Stomach (tissue), 9 donors: ENCODE results near the gene TRHDE. TPM values are rescaled to one million over a fixed set of nuclear protein-coding genes. Genes with fewer than 3 reads are reported as not detected.

ENCODE experiments used
- DNase-seq, 2 donors: peaks; one replicate each; pipeline versions ENCODE4 v3.0.0 to v3.0.0-alpha.2; 2013 to 2019
- H3K27ac ChIP-seq, 5 donors: fragments of 200-600 bp in 4 of 5; sonication (generic) in 4 of 5; one replicate each; pipeline ENCODE4 v1.5.1; 2013 to 2019; ENCODE audit warnings: mild to moderate bottlenecking in 1 of 5, moderate library complexity in 1 of 5
- H3K27me3 ChIP-seq, 3 donors: fragments of 200-600 bp; sonication (generic); one replicate each; pipeline ENCODE4 v1.5.1; 2017 to 2019; ENCODE audit warnings: mixed run types in 1 of 3
- H3K36me3 ChIP-seq, 4 donors: fragments of 200-600 bp; sonication (generic); 1 replicate in 3 of 4; 2 replicates in 1 of 4; pipeline ENCODE4 v1.5.1; 2016 to 2019
- H3K4me1 ChIP-seq, 4 donors: fragments of 200-600 bp; sonication (generic); one replicate each; pipeline ENCODE4 v1.5.1; 2016 to 2019
- H3K4me3 ChIP-seq, 4 donors: fragments of 200-600 bp; sonication (generic) in 3 of 4; one replicate each; pipeline ENCODE4 v1.5.1; 2016 to 2019; ENCODE audit warnings: mild to moderate bottlenecking in 1 of 4
- H3K9me3 ChIP-seq, 4 donors: fragments of 200-600 bp; sonication (generic); one replicate each; pipeline ENCODE4 v1.5.1; 2016 to 2019
- EP300 ChIP-seq: sonication (generic); formaldehyde crosslinking; IDR thresholded peaks from one replicate; pipeline ENCODE4 v1.6.1; 2017; ENCODE audit warnings: antibody characterized with exemption
- POLR2A ChIP-seq, 4 donors: fragments of 450-650 bp; IDR thresholded peaks; one replicate each; pipeline ENCODE4 v1.6.1; 2016; ENCODE audit warnings: antibody characterized with exemption in 4 of 4, control low read depth in 2 of 4, mild to moderate bottlenecking in 1 of 4, moderate library complexity in 1 of 4
- POLR2AphosphoS5 ChIP-seq, 3 donors: sonication (generic); formaldehyde crosslinking; IDR thresholded peaks; one replicate each; pipeline ENCODE4 v1.6.1; 2016; ENCODE audit warnings: antibody characterized with exemption in 3 of 3
- WGBS, 5 donors: extraction: QIAGEN DNeasy Blood & Tissue Kit in 3 of 5; methylation state at CpG; one replicate each; pipeline versions ENCODE4 v1.1.5 to v1.1.7; 2013 to 2018; 5-methylcytosine and 5-hydroxymethylcytosine counted together
- intact Hi-C: fragments of 100-400 bp; cut with DNase I; formaldehyde crosslinking; loops from one replicate; pipeline ENCODE4 v1.15.1; 2023; ENCODE audit warnings: low total_unique reads
- polyA plus RNA-seq, 3 donors: library from polyadenylated mRNA; stranded (reverse); fragments of 200-250 nt; gene quantifications; one replicate each; pipeline ENCODE4 v1.2.3, GENCODE V29; 2013
- total RNA-seq, 5 donors: library from RNA; depleted of rRNA; stranded (reverse); fragments of >200 nt; gene quantifications; one replicate each; pipeline versions ENCODE4 v1.1.0 to v1.2.3, GENCODE V29; 2014 to 2016
- TF ChIP-seq, protein P1 (sequence below), 7 experiments: fragments of 450-650 bp in 4 of 7; fragments of 200-600 bp in 3 of 7; sonication (generic) in 3 of 7; IDR thresholded peaks; one replicate each; pipeline ENCODE4 v1.5.1; 2016 to 2019; ENCODE audit warnings: antibody characterized with exemption in 7 of 7, control low read depth in 2 of 7, mild to moderate bottlenecking in 1 of 7
- donor health status: healthy with polysubstance abuse.
- donor health status: Bipolar disorder and iron deficiency.
- donor health status: healthy.

The TRHDE gene
- total and polyA plus RNA-seq, 8 donors = 0.13 to 75.3 (median 3.2) TPM

DNA sequence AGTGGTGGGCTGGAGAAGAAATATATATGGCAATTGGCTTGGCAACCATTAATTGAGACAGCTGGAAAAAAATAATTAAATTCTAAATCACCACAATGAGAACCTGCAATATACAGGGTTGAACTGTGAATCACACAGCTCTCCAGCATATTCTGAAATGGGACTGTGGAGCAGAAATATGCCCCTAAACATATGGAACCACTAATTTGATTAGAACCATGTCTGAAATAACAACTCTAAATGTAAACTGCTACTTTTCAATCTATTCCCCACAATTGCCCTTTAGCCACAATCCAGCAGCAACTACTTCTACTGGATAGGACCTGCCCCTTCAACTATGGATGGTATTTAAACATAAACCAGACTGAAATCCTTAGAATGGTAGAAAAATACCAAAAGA is 330.4 kb downstream of the TRHDE start:
- TF ChIP-seq POLR2AphosphoS5 (IDR thresholded peaks at IDR 0.05) = no peak
- TF ChIP-seq POLR2A (IDR thresholded peaks at IDR 0.05) = no peak
- TF ChIP-seq EP300 = no peak
- TF ChIP-seq, protein P1, sequence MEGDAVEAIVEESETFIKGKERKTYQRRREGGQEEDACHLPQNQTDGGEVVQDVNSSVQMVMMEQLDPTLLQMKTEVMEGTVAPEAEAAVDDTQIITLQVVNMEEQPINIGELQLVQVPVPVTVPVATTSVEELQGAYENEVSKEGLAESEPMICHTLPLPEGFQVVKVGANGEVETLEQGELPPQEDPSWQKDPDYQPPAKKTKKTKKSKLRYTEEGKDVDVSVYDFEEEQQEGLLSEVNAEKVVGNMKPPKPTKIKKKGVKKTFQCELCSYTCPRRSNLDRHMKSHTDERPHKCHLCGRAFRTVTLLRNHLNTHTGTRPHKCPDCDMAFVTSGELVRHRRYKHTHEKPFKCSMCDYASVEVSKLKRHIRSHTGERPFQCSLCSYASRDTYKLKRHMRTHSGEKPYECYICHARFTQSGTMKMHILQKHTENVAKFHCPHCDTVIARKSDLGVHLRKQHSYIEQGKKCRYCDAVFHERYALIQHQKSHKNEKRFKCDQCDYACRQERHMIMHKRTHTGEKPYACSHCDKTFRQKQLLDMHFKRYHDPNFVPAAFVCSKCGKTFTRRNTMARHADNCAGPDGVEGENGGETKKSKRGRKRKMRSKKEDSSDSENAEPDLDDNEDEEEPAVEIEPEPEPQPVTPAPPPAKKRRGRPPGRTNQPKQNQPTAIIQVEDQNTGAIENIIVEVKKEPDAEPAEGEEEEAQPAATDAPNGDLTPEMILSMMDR (IDR thresholded peaks at IDR 0.05) = no peak
- H3K27me3 ChIP-seq = no peaks in the 10 kb centered on the region
- no peak overlapping the region for H3K4me3 ChIP-seq
- intact Hi-C loops = no loop called here
- H3K27ac ChIP-seq = no peak overlapping the region
- H3K9me3 ChIP-seq = peaks cover 0 to 14% (median 5%) of the 10 kb centered on the region in 4 donors
- no peaks in the 10 kb centered on the region for H3K4me1 ChIP-seq
- no peak for DNase-seq
- H3K36me3 ChIP-seq = no peaks in the 10 kb centered on the region

GRCh38 chr12:72605975-72606374 is 333.8 kb downstream of the TRHDE start:
- Histone ChIP-seq H3K4me1 (no peaks in the 10 kb centered on the region), H3K27ac (no peak overlapping the region), H3K27me3 (no peaks in the 10 kb centered on the region), H3K36me3 (no peaks in the 10 kb centered on the region), H3K9me3 (peaks cover 0 to 4% (median under 1%) of the 10 kb centered on the region in 4 donors), H3K4me3 (no peak overlapping the region)
- no peak for DNase-seq
- WGBS, 5 donors = 15 to 71% (median 64%) methylated on average over 2 of the region's 2 CpGs
- intact Hi-C loops = no loop called here
- no peak for TF ChIP-seq EP300
- TF ChIP-seq, protein P1 (IDR thresholded peaks at IDR 0.05) = no peak
- TF ChIP-seq POLR2AphosphoS5 (IDR thresholded peaks at IDR 0.05) = no peak
- TF ChIP-seq POLR2A (IDR thresholded peaks at IDR 0.05) = no peak

- Histone ChIP-seq H3K27me3 (no peaks in the 10 kb centered on the region), H3K36me3 (no peaks in the 10 kb centered on the region), H3K27ac (no peak overlapping the region), H3K4me3 (no peak overlapping the region), H3K9me3 (no peaks in the 10 kb centered on the region), H3K4me1 (no peaks in the 10 kb centered on the region)
- intact Hi-C loops = no loop called here
- TF ChIP-seq, protein P1 (IDR thresholded peaks at IDR 0.05) = no peak
- no peak for TF ChIP-seq POLR2AphosphoS5 (IDR thresholded peaks at IDR 0.05)
- TF ChIP-seq POLR2A (IDR thresholded peaks at IDR 0.05) = no peak
- no peak for TF ChIP-seq EP300
- WGBS, 5 donors = 50 to 68% (median 54%) methylated on average over 10 of the region's 10 CpGs
- DNase-seq = no peak
These were observed 338.2 kb downstream of the TRHDE start for GRCh38 chr12:72610342-72610741.

DNA sequence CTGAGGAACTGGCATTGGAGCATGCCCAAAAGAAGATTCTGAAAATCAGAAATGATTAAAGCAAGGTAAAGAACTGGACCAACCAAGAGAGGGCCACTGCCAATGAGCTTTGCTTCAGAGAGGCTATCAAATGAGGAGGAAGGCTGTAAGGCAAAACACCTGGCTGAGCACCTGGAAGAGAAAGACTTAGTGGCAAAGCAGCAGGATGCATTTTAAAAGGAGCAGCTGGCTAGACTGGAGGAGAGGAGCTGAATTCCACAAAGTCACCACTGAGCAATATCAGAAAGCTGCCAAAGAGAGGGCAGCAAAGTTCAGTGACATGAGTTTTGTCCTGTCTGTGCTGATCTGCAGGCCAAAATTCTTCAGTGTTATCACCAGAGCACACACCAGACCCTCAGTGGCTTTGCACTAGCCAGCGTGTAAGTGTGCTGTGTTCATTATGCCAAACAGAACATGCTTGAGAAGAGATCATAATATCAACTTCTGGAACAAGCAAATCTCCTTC is 338.7 kb downstream of the TRHDE start:
- DNase-seq = no peak
- WGBS, 5 donors = 55 to 73% (median 60%) methylated on average over 1 of the region's 1 CpG

More for the DNA sequence above, 338.7 kb downstream of the TRHDE start:
- TF ChIP-seq, protein P1 (IDR thresholded peaks at IDR 0.05) = no peak
- TF ChIP-seq POLR2AphosphoS5 (IDR thresholded peaks at IDR 0.05) = no peak
- no peak for TF ChIP-seq EP300
- no peak for TF ChIP-seq POLR2A (IDR thresholded peaks at IDR 0.05)
- Histone ChIP-seq H3K36me3 (no peaks in the 10 kb centered on the region), H3K27me3 (no peaks in the 10 kb centered on the region), H3K27ac (no peak overlapping the region), H3K4me3 (no peak overlapping the region), H3K9me3 (no peaks in the 10 kb centered on the region), H3K4me1 (no peaks in the 10 kb centered on the region)
- intact Hi-C loops = no loop called here
